Stromal cell of bone marrow (primary cell): Measurements from ENCODE around the gene SMC2.

Experiments
- DNase-seq: peaks from one replicate; pipeline ENCODE4 v3.0.0-alpha.2; 2012; ENCODE audit warnings: low read depth

SMC2 gene

DNA sequence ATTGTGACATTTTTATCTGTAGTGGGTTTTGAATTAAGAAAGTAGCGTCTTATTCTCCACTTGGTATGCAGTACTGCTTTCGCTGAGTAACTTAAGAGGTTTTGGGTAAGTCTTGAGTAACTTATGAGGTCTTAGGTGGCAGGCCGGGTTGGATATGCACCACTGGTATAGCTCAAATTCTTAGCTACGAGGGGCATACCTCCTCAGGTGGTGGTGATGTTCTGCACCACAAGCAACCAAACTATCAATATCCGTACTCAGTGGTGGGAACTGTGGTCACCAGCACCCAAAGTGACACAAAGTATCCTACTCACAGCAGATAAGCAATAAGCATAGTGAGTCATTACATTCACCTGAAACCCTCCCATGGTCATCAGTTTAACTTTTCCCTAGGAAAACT lies 13.7 kb downstream of the SMC2 start:
- no peak for DNase-seq

DNA sequence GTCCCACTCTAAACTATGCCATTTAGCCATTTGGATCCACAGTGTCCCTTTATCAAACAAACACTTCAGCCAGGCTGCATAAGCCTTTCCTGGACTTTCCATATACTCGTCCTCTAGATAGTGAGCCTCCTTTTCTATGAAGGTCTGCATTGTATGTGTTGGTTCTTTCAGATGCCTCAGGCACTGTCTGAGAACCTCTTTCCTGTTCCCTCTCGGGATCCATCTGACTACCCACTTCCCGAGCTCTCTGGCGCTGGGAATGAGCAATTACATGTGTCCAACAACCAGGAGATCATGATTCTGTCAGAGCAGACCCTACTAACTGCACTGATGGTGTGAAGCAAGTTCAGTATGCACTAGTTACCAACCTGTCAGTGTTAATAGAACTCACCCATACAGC lies 14.2 kb downstream of the SMC2 start:
- no peak for DNase-seq

DNA sequence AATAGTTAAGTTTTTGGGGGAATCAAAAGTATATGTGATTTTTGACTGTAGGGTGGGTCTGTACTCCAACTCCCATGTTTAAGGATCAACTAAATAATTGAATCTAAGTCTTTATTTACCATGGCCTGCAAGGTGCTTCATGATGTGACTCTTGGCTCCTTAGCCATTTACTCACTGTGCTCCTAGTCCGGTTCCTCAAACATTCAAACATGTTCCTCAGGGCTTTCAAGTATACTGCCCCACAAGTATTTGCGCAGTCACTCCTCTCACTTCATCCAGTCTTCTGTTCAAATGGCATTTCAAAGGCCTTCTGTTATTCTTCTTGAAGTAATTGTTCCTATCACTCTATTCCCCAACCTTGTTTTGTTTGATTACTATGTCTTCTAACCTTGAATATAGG lies 16.4 kb downstream of the SMC2 start:
- no peak for DNase-seq

DNA sequence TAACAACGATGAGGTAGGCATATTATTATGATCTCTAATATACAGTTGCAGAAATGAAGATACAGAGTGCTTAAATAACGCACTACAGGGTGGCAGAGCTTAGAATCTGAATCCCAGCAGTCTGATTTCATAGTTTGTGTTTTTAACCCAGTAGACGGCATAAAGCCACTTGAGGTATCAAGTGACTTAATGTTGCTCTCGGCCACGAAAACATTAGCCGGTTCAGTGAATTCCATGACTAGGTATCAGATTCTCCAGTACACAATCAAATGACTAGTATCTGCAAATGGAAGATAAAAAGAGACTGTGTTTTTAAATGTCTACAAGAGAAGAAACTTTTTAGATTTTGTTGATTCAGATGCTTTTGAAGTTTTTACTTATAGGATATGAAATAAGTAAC lies 24.8 kb downstream of the SMC2 start:
- no peak for DNase-seq

DNA sequence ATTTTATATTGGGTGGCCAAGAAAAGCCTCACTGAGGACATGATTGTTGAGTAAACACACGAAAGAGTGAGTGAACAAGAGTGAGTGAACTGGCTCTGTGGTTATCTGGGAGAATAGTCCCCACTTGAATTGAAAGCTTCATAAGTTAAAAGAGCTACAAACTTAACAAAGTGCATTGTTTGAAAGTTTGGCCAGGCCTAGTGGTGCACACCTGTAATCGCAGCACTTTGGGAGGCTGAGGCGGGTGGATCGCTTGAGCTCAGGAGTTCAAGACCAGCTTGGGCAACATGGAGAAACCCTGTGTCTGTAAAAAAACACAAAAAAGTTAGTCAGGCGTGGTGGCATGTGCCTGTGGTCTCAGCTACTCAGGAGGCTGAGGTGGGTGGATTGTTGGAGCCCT lies 26.9 kb downstream of the SMC2 start:
- DNase-seq, result no peak

DNA sequence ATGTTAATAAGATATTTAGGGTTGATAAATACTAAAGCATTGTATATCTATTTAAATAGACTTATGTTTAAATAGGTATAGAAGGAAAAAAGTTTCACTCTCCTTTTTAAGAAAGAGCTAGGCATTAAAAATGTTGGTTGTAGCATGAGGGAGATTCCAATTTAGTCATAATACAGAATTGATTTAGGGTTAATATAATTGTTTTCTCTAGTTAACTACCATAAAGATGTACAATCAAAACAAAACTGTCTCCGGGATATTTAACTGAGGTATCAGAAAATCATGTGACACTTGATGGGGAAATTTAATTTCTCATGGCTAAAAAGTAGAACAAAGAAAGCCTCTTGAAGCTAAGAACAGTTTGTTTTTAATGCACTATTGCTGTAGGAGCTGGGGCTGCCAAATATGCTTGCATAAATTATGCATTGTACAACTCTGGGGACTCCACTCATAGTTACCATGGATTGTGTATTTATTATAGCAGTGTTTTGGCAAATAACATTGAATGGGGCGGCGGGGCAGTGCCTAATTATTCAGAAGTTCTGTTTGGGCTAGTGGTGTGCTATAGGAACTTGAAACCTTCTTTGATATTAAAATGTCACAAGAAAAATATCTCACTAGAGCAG lies 44.2 kb downstream of the SMC2 start:
- DNase-seq, result no peak

DNA sequence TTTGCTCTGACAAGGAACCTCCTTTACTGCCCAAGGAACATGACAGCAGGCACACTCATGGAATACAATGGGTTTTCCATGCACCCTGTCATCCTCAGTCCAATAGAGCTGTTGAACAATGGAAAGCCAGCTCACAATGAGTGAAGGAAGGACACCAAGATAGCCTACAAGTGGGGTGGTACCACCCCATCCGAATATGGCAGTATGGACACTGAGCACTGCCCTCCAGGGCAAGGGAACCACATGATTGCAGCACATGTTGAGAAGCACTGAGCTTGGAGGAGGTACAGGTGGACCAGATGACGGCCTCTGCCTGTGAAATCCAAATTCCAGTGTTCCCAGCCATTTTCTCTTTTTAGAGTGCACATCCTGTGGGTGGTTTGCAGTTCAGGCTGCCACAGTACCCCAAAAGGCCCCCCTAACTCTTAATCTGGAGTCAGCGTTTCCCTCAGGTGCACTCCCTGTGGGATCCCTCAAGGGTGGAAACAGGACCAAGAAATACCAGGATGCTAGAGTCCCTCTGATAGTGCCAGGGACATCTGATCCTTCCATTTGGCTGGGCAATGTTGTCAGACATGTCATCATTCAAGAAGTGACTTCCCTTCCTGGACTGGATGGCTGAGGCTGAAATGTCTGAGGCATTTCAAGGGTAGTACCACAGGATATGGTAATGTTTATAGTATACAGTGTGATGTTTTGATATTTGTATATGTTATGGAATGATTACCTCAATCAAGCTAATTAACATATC lies 48.9 kb downstream of the SMC2 start:
- no peak for DNase-seq

DNA sequence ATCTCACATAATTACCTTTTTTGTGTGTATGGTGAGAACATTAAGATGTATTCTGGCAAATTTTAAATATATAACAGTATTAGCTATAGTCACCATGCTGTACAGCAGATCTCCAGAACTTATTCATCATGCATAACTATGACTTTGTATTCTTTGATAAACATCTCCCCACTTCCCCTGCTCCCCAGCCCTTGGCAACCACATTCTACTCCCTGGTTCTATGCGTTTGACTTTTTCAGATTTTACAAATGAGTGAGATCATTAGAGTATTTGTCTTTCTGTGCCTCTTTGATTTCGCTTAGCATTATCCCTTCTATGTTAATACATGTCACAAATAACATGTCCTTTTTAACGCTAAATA lies 49.4 kb downstream of the SMC2 start:
- no peak for DNase-seq

DNA sequence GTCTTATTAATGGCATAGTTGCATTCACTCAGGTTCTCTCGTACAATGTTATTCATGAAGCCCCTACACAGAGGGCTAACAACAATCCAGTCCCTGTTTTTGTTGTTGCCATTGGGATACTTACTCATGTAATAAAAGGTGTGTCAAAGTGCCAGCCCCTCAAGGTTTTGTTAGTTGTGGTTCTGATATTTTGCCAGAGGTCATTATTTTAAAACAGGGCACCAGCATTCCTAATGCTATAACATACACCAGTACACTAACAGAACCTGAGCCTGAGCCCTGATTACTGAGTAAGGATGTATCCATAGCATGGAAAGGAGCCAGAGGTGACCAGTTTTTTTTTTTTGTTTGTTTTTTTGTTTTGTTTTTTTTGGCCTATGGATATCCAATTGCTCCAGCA lies 50.2 kb downstream of the SMC2 start:
- no peak for DNase-seq

DNA sequence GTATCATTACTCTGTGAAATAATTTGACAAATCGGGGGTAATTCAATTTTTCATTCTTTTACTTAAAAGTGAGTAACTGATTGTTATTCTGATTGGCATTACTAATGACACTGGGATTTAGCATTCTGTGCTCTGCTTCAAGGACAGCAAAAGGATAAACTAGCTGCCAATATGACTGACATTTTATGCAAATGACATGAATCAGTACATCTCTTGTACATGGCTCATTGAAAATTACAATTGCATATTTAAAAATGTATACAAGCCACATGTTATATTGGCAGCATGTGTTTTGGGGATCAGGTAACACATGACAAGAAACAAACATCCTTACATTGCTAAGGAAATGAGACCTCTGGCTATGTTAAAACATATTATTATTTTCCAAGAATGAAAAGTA lies 79.0 kb downstream of the SMC2 start:
- DNase-seq, result no peak

DNA sequence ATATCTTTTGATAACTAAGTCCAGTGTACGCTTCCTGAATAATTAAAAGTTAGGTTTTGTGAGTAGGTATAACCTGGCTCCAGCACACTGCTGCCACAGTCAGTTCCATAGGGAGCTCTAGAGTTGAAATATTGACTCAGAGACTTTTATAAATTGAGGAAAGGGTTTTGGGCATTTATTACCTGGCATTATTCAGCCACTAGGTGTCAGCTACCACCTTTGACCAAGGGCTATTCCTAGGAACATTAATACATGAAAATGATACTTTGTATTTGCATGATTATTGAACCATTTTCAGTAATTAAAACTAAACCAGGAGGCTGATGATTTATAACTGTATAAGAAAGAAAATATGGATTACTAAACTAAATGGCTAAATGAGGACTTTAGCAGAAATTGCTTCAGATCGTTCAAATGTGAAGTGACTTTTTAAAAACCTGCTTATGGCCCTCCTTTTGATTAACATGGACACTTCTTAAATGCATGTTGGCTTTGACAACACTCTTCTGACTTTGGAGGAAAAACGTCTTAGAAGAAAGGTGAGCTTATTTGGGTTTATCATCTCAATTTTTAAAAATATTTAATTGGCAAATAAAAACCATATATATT lies 83.0 kb downstream of the SMC2 start:
- peak; percentile 8 for DNase-seq

DNA sequence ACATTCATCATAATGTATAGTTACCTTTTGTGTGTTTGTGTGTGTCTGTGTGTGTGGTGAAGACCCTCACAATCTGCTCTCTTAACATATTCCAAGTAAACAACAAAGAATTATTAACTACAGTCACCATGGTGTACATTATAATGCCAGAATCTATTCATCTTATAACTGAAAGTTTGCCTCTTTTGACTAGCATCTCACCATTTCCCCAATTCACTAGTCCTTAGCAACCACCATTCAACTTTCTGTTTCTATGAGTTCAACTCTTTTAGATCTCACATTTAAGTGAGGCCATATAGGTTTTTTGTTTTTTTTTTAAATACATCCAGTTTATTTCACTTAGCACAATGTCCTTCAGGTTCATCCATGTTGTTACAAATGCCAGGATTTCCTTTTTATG lies 83.6 kb downstream of the SMC2 start:
- DNase-seq, result no peak
